Stimulated activated CD4-positive, alpha-beta T cell treated with anti-CD3 and anti-CD28 coated beads, Interleukin-1b, Interleukin-23, amount 100 ng/mL, for 24 hours (primary cell): ENCODE results near the gene TAC4.
A peak's percentile ranks its signal among the peaks of the same experiment; 100 is the strongest.

Experiments used
- DNase-seq, 4 experiments: peaks; one replicate each; pipeline ENCODE4 v3.0.0-alpha.2; 2020; ENCODE audit warnings: low read depth in 4 of 4, low spot score in 1 of 4

Gene TAC4

GRCh38 chr17:49873466-49873865 is 25.6 kb upstream of the TAC4 start:
- no peak for DNase-seq

DNA sequence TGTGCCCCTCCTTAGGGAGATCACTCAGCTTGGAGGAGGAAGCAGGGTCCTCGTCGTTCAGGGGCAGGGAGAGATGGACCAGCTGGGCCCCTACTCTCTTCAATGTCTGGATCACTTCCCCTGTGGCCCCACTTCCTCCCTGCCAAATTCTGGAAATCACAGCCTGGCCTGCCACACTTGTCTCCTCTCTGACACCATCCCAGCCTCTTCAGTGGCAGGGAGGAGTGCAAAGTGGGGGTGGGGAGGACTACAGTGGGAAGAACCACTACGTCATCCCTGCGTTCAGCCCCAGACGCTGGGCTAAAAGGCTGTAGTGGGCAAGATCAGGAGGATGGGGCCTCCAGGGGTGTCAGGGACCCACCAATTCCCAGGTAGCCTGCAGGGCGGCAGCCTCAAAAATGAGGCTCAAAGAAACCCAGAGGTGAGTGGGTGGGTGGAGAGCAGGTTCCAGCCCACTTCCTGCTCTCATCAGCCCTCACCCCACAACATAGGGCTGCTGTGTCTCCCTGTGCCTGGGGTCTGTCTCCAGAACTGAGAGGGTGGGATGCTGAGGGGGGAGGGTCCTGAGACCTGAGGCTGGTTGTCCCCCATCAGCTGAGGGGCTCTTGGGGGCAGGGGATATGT is 25.0 kb upstream of the TAC4 start:
- DNase-seq = no peak

DNA sequence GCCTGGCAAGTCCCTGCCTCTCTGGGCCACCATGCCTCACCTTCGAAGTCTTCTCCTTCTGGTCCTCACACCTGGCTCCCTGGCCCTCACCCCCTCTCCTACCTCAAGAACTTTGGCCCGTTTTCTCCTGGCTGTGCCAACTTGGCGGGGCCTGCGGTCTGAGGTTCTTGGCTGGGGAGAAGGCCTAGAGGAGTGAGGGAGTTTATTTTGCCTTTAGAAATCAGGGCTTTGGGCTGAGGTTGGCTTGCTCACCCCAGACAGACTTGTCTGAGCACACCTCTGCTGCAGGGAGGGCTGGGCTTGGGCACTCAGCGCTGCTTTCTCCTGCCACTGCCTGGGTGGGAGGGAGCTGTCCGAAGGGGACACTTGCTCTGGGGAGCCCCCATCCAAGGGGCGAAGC is 23.3 kb upstream of the TAC4 start:
- no peak for DNase-seq

- DNase-seq = no peak
Observed at GRCh38 chr17:49870298-49870697, 22.4 kb upstream of the TAC4 start.

GRCh38 chr17:49869038-49869374 is 21.1 kb upstream of the TAC4 start:
- no peak for DNase-seq

DNA sequence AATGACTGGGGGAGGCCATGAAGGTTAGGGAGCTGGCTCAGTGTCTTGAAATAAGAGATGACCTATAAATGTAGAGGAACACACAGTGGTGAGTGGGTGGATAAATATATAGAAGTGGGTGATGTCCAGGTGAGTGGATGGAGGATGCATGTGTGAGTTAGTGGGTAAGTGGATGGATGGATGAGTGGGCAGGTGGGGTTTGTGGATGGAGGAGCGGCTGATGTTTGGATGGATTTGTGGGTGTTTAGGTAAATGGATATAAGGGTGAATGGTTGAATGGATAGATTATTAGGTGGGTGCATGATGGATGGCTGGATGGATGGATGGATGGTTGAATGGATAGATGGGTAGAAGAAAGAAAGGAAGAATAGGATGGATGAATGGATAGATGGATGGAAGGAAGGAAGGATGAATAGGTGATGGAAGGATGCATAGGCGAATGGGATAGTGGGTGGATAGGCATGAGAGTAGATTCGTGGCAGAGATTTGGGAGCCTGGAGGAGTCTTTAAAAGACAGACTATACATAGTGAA is 19.1 kb upstream of the TAC4 start:
- DNase-seq = no peak

- no peak for DNase-seq
Observed at GRCh38 chr17:49866019-49866380, 18.1 kb upstream of the TAC4 start.

DNA sequence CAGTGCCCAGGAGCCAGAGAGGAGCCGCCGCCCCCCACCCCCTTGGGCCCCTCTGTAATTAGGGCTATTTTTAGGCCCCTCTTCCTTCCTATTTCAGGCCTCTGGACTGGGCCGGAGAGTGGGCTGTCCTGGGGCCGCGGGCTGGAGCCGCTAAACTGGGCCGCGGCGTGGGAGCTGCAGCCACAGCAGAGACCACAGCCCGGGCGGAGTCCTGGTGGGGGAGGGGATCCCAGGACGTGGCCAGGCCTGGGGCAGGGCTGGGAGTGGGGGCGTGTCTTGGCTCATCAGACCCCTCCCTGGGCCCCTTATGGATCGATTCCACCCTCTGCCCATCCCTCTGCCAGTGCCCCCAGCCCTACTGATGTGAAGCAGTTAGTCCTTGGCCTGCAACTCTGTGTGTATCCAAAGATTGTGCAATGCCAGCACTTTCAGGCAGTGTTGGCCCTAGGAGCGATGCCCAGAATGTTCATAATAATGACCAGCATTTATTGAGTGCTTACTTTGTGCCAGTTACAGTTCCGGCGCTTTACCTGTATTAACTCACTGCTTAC is 15.0 kb upstream of the TAC4 start:
- no peak for DNase-seq

DNA sequence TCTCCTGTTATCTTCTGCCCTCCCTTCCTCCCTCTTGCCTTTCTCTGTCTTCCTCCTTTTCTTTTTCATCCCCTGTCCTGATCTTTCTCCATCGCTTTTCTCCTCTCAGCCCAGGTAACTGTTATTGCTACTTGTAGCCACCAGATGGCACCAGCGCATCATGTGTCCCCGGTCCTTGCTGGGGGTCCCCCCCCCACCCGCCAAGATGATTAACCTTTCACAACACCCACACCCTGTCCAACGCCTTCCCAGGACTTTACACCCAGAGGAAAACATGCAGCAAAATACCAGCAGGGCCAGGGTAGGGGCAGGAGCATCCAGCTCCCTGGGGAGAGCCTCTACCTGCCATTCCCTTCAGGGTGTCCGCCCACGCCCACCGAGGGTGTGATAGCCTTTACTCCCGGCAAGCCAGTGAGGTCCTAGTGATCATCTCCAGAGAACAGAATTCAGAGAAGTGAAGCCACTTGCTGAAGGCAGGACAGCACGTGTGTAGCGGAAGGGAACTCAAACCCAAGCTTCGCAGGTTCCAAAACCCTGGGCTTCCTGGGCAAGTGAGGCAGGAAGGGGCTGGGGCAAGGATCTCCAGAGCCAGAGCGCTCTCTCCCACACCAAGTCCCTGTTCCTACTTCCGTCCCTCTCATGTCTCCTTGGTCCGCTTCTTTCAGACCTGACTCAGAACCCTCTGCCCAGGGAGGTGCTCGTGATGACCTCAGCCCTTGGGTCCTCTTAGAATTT is 13.4 kb upstream of the TAC4 start:
- peak; percentile 18 to 46 (median 38) for DNase-seq

DNA sequence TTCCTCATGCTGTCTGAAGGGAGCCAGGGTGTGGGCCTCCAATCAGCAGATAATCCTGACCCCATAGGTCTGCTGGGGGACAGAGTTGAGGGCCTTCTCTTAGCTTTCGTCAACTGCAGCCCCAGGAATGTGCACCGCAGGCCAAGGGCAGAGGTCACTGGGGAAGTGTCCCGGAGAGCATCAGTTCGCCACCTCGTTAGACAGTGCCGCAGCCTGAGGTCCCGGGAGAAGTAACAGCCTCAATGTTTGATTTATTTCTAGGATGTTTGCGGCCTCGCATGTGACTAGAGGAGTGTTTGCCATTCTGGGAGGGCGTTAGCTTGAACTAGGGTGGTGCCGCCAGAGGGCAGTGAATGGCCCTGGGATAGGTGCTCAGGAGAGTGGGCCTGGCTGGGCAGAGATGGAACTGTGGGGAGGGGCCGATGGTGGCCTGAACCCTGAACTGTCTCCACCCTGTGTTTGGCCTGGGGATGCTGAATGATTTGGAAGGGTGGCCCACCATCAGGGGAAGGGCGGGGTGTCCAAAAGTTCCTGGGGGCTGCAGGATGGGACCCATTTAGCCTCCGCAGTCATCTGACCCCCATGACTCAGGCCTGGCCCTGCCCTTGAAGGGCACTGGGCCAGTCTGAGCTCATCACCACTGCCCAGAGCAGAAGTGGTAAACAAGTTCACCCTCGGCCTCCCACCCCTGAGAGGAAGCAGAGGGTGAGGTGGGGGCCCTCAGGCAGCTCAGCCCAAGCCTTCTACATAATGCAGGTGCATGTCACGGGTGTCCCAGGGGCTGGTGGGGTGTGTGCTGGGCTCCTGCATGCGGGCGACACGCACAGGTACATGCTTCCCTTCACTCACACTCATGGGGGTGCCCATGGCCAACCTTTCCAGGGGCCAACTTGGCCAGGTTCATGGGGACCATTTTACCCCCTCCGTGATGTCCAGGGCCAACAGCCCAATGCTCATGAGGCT is 12.4 kb upstream of the TAC4 start:
- DNase-seq = no peak

- DNase-seq = no peak
Observed at GRCh38 chr17:49858796-49859195, 10.9 kb upstream of the TAC4 start.

DNA sequence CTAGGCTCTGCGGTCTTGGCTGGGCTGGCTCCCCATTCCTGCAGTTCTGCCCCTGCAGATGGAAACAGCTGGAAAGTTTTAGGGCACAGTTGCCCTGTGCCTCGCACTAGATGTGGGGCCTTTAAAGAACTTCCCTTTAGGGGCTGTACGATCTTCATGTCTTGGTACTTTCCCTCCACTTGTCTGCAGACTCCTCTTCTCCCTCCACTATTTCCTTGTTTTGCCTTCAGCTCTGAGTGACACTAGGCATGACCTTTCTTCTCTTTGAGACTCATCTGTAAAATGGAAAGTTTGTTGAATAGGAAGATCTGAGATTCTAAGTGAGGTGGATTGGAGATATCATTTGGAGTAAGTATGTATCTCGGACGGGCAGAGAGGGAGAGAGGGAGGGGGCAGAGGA is 6.3 kb upstream of the TAC4 start:
- DNase-seq = no peak

GRCh38 chr17:49853470-49854015 is 5.7 kb upstream of the TAC4 start:
- no peak for DNase-seq

GRCh38 chr17:49851387-49852291 is 3.8 kb upstream of the TAC4 start:
- peak; percentile 48 to 53 (median 52) for DNase-seq

GRCh38 chr17:49850772-49851386 is 3.0 kb upstream of the TAC4 start:
- no peak for DNase-seq

DNA sequence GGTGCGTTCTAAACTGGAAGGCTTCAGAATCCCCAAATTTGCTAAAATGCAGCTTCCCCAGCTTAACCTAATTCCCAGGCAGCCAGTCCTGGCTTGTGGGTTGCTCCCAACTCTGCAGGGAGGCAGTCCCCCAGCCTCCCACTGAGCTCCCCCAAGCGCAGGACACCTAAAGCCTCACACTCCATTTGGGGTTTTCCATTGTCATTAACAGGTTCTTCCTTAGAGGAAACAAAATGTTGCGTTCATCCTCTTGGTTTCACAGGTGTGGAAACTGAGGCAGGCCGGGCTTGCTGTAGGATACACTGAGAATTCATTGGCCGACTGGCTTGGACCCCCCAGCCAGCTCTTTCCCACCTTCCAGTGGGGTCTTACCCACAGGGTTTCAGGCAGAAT is 2.3 kb upstream of the TAC4 start:
- DNase-seq = no peak

DNA sequence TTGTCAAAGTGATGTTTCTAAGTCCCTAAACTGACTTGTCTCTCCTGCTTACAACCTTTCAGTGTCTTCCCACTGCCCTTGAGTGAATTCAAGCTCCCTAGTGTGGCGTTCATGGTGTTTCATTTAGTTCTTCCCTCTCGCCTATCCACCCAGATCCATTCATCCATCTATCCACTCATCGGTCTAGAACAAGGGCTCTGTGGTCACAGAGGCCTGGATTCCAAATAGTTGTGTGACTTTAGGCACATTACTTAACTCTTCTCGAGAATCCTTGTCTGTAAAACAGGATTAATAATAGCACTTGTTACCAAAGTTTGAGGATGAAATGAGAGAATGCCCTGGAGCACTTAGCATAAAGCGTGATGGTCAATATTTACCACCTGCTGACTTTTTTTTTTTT is 870 bp upstream of the TAC4 start:
- DNase-seq = no peak

GRCh38 chr17:49846938-49847712 is 744 bp downstream of the TAC4 start:
- DNase-seq = no peak

DNA sequence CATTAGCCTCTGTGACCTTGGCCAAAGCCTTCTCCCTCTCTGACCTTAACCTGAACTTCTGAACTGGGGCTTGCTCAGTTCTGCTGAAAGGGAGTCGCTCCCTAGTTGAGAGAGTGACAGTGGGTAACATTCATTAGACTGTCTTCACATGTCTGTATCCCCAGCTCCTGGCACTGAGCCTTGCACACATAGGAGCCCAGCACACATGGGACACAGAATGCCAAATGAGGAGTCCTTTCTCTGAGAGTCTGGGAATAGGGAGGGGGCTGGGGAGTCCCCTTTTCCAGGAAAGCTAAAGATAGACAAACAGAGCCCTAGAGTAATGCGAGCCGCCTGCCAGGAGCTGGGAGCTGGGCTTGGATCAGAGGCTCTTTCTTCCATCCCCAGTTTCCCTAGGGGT is 2.5 kb downstream of the TAC4 start:
- no peak for DNase-seq
